Measurements from ENCODE around the gene DYNC2H1. TPM values are rescaled to one million over a fixed set of nuclear protein-coding genes. Genes with fewer than 3 reads are reported as not detected.

DYNC2H1 gene
- polyA plus RNA-seq, 1 donor: 10.1 TPM

DNA sequence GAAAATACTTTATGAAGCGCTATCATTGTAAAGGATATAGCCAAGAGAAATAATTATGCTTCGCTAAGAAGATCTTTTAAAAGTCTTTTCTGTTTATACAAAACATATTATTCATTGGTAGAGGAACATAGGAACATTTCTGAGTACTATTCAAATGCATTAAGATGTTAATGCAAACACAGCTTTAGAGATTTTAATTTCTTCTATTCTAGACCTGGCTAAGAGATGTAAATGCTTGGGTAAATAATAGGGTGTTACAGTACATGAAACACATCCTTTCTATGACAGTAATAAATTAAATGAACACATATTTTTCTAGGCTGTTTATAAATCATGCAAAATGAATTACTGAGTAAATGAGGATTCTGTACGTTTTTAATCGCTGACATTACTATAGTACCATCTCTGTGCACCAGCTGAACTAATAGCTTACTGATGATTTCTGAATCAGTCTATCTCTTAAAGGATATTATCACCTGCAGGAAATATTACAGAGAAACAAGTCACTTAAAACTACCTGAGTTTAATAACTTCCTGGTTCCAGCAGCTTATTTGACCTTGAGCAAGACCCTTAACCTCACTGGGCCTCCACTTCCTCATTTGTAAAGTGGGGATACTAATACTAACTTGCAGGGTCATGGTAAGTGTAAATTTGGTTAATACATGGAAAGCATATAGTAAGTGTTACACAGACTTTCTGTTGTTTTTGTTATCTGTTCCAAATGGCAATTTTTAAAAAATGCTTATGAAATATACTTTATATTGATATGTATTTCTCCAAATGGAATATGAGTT lies 344.9 kb downstream of the DYNC2H1 start:
- DNase-seq (ENCODE audit: low read depth): no peak

DNA sequence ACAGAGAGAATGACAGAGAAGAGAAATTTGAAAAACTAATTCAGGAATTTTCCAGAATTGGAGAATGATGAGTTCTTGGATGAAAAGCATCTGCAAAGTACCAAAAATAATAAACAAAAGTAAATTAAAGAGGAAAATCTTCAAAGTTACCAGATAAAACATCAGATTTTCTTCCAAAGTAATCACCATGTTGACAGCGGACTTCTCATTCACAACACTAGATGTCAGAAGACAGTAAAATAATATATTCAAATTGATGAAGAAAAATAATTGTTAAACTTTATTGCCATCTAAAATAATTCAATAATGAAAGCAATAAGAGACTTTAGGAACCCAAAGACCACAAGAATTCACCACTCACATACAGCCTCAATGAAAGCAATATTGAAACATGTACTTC lies 355.2 kb downstream of the DYNC2H1 start:
- DNase-seq (ENCODE audit: low read depth): no peak

DNA sequence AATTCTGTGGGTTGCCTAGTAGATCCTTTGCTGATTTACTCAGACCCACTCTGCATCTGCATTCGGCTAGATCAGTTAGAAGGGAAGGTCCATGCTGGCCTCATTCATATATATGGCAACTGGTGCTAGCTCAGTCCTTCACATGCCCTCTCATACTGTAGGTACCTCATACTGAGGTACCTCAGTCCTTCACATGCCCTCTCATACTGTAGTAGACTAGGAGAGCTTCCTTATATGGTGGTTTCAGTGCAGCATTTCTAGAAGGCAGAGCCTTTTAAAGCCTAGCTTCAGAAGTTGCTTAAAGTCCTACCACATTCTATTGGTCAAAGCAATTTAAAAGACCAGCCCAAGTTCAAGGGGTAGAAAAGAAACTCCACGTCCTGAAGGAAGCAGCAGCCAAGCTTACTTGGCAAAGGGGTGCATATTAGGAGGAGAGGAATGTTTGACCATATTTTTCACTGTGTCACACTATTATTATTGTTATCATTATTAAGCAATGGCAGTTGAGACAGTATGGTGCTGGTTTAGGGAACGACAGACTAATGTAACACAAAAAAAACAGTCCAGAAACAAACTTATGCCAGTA lies 356.4 kb downstream of the DYNC2H1 start:
- DNase-seq (ENCODE audit: low read depth): no peak

DNA sequence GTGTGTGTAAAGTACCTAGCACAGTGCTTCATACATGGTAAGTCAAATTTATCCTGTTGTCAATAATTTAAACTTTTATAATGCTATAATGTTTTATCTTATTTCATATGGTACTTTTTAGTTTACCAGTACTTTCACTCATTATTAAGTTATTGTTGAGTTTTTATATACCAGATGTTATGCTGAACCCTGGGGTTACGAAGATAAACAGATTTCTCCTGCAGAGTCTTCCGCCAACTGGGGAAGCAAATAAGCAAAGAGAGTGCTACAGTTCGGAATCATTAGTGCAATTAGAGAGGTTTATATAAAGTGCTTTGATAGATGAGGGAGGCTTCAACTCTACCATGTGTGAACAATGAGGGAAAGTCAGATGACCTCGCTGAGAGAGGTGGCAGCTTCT lies 362.3 kb downstream of the DYNC2H1 start:
- DNase-seq (ENCODE audit: low read depth): no peak

GRCh38 chr11:103476874-103477273 lies 367.6 kb downstream of the DYNC2H1 start:
- DNase-seq (ENCODE audit: low read depth): no peak

GRCh38 chr11:103480421-103480820 lies 371.2 kb downstream of the DYNC2H1 start:
- no peak for DNase-seq (ENCODE audit: low read depth)

DNA sequence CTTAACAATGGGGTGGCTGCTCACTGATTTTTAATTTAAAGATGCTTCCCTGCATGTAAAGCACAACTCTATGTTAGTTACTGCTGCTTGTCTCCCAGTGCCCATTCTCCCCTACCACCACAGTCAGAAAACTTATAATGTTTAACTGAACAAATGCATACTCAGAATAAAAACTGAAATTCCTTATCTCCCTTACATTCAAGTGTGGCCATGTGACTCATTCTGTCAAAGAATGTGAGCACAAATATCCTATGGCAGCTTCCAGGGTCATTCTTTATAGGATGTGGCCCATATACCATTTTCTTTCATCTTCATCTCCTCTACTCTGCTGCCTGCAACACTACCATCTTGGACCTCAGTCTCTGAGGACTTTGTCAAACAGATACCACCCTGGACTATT lies 374.8 kb downstream of the DYNC2H1 start:
- DNase-seq (ENCODE audit: low read depth): no peak

DNA sequence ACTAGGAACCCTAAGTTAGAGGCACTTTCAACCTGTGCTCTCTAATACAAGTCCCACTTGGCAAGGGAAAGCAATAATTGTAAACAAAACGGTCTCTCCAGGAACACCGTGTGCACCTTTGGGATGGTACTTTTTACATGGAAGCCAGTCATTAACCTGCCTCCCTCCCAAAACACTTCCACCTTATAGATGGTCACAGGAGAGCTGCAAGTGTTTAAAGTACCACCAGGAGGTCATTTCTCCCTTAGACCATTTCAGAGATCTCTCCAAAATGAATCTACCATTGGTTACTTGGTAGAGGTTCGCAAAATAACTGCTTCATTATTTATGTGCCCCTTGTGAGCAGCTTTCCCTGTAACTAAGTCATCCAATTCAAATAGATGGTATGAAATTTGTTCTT lies 375.3 kb downstream of the DYNC2H1 start:
- no peak for DNase-seq (ENCODE audit: low read depth)

DNA sequence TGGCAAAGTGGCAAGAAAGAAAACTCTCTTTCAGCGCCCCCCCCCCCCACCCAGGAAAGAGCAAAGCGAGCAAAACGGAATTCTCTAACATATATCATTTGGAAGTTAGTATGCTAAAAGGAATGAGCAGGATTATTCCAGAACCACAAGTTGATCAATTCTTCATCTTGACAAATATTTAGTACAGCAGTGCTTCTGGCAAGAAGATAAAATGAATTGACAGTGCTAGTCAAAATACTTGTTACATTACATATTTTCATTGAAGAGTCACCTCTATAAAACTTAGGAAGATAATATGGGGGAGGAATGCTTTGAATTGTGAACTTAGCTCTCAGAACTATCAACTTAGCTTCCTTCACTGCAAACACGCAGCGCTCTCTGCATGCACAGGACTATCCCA lies 377.4 kb downstream of the DYNC2H1 start:
- no peak for DNase-seq (ENCODE audit: low read depth)

DNA sequence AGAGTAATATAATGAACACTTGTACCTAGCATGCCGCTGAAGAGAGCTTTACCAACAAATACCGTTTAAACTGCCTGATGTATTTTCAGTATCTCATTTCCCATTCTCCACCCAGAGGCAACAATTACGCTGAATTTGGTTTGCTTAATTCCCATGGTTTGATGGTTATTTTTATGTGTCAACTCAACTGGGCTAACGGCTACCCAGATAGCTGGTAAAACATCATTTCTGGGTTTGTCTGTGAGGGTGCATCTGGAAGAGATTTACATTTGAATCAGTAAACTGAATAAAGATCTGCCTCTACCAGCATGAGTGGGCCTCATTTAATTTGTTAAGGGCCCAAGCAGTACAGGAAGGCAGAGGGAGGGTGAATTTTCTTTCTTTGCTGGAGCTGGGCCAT lies 377.9 kb downstream of the DYNC2H1 start:
- no peak for DNase-seq (ENCODE audit: low read depth)

DNA sequence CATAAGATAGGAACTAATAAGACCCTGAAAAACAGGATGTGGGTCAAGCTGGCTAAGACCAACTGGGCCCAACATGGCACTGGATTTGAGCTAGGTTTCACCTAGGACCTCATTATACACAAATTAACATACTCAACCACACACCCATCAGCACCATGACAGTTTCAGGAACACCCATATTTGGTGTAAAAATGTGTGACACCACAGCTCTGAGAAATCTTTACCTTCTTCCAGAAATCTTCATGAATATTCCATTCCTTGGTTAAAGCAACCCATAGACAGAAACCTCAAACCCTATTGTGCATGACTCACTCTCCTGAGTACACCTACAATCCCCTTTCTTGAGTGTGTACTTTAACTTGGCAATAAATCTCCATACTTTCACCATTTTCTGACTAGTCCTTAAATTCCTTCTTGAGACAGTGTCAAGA lies 378.8 kb downstream of the DYNC2H1 start:
- DNase-seq (ENCODE audit: low read depth): no peak

DNA sequence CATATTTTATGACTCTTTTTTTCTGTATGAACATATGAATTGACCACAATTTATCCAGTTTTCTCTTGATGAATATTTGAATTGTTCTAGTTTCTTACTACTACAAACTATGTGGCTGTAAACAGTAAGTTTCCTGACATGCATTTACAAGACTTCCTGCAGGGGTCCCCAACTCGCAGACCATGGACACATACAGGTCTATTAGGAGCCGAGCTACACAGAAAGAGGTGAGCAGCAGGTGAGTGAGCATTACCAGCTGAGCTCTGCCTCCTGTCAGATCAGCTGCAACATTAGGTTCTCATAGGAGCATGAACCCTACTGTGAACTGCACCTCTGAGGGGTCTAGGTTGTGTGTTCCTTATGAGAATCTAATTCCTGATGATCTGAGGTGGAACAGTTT lies 379.4 kb downstream of the DYNC2H1 start:
- DNase-seq (ENCODE audit: low read depth): no peak

- DNase-seq (ENCODE audit: low read depth): no peak
These were observed 382.6 kb downstream of the DYNC2H1 start for GRCh38 chr11:103491777-103492176.

DNA sequence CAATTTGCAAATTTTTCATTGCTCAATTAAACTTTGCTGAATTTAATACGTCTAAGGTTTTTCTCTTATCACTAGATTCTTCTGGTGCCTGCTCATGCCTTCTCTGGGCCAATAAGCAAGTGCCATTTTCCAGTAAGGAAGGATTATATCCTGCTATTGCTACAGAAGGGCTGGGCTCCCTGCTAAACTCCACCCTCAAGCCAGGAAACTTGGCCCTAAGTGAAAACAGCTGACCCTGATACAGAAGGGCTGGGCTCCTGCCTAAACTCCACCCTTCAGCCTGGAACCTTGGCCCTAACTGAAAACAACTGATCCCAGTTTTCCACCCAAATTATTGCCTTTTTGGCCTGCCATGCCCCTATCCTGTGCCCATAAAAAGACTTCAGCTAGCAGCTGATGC lies 385.3 kb downstream of the DYNC2H1 start:
- DNase-seq (ENCODE audit: low read depth): no peak

DNA sequence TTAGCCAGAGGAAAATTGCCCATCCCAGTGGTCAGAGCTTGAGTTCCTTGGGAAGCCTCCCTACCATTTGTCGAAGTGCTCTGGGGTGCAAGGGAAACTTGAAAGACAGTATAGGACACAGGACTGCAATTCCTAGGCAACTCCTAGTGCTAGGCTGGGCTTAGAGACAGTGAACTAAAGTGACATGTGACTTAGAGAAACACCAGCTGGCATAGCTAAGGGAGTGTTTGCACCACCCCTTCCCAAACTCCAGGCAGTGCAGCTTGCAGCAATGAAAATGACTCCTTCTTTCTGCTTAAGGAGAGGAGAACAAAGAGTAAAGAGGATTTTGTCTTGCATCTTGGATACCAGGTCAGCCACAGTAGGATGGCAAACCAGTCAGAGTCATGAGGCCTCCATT lies 388.0 kb downstream of the DYNC2H1 start:
- DNase-seq (ENCODE audit: low read depth): no peak

GRCh38 chr11:103499710-103500340 lies 390.6 kb downstream of the DYNC2H1 start:
- DNase-seq (ENCODE audit: low read depth): no peak

- no peak for DNase-seq (ENCODE audit: low read depth)
These were observed 406.1 kb downstream of the DYNC2H1 start for GRCh38 chr11:103515283-103515682.

GRCh38 chr11:103520792-103521191 lies 411.6 kb downstream of the DYNC2H1 start:
- no peak for DNase-seq (ENCODE audit: low read depth)

DNA sequence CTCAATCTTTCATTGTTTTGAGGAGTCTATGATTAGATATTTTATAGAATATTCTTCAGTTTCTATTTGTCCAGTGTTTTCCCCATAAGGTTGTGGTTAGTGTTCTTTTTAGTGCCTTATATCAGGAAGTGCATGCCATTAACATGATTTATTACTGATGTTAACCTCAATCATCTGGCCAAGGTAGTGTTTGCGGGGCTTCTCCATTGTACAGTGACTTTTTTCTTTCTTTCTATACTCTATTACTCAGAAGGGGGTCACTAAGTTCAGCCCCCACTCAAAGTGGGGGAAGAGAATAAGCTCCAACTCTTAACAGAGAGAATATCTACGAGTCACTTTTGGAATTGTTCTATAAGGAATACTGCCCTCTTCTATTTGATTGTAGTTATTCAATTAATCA lies 415.8 kb downstream of the DYNC2H1 start:
- DNase-seq (ENCODE audit: low read depth): no peak

DNA sequence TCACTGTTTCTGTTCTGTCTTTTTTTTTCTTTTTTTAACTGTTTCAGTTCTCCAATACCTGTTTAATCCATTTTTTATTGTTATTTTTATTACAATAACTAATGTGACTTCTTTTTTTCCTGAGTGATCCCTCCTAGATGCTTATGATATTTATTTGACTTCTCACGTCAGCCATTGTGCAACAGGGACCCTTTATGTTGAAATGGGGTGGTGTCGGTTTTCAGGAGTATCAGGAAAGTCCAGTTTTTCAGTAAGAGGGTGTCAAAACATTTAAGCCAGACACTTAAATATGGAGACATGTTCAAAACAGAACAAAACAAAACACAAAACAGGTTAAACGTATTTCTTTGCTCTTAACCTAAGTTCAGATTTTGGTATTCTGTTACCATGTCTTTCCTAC lies 418.8 kb downstream of the DYNC2H1 start:
- no peak for DNase-seq (ENCODE audit: low read depth)

GRCh38 chr11:103528596-103528995 lies 419.4 kb downstream of the DYNC2H1 start:
- no peak for DNase-seq (ENCODE audit: low read depth)

- no peak for DNase-seq (ENCODE audit: low read depth)
These were observed 420.0 kb downstream of the DYNC2H1 start for GRCh38 chr11:103529181-103529684.
